Body of pancreas (tissue), 4 donors: ENCODE measurements around the gene LEMD2. TPM values are rescaled to one million over a fixed set of nuclear protein-coding genes. Genes with fewer than 3 reads are reported as not detected.

Experiments
- ATAC-seq: fragments of 150-250 bp; one replicate; pipeline ENCODE4 v1.9.1; 2016
- DNase-seq, 4 donors: peaks; one replicate each; pipeline ENCODE4 v3.0.0-alpha.2; 2019
- H3K27ac ChIP-seq, 4 donors: fragments of 200-600 bp; sonication (generic); 1 replicate in 3 of 4; 2 replicates in 1 of 4; pipeline versions ENCODE4 v1.5.1 to v1.6.1; 2016 to 2019; ENCODE audit warnings: mild to moderate bottlenecking in 1 of 4, mixed read lengths in 1 of 4, moderate library complexity in 1 of 4
- H3K27me3 ChIP-seq, 2 donors: fragments of 200-600 bp; sonication (generic); one replicate each; pipeline ENCODE4 v1.6.0; 2016; ENCODE audit warnings: mild to moderate bottlenecking in 1 of 2
- H3K36me3 ChIP-seq, 2 donors: fragments of 200-600 bp; sonication (generic); replicated peaks in 1 of 2; 2 replicates each; pipeline ENCODE4 v1.5.1; 2016; ENCODE audit warnings: low read depth in 2 of 2; ENCODE audit not compliant: insufficient read depth in 1 of 2
- H3K4me1 ChIP-seq: fragments of 200-600 bp; sonication (generic); one replicate; pipeline ENCODE4 v1.6.0; 2016
- H3K4me3 ChIP-seq, 2 donors: fragments of 200-600 bp; sonication (generic); 1 replicate in 1 of 2; 2 replicates in 1 of 2; pipeline ENCODE4 v1.5.1; 2016 to 2019
- H3K9me3 ChIP-seq, 3 donors: fragments of 200-600 bp; sonication (generic); 1 replicate in 2 of 3; 2 replicates in 1 of 3; pipeline ENCODE4 v1.5.1; 2016
- CTCF ChIP-seq, 7 experiments: fragments of 450-650 bp in 4 of 7; fragments of 200-600 bp in 3 of 7; sonication (generic) in 3 of 7; IDR thresholded peaks; one replicate each; pipeline ENCODE4 v1.5.1; 2016 to 2019; ENCODE audit warnings: antibody characterized with exemption in 7 of 7
- POLR2A ChIP-seq, 3 donors: fragments of 450-650 bp; IDR thresholded peaks; one replicate each; pipeline ENCODE4 v1.6.1; 2016; ENCODE audit warnings: antibody characterized with exemption in 3 of 3, mild to moderate bottlenecking in 2 of 3
- WGBS, 2 donors: methylation state at CpG; one replicate each; pipeline ENCODE4 v1.1.5; 2017; 5-methylcytosine and 5-hydroxymethylcytosine counted together
- intact Hi-C: fragments of 100-400 bp; cut with DNase I; formaldehyde crosslinking; loops from one replicate; pipeline ENCODE4 v1.15.1; 2023
- total RNA-seq, 2 donors: library from RNA; depleted of rRNA; stranded (reverse); fragments of >200 nt; gene quantifications; one replicate each; pipeline ENCODE4 v1.1.0, GENCODE V29; 2016

LEMD2 gene
- total RNA-seq, 2 donors from 2014 or later = 32.7 to 48.8 TPM

DNA sequence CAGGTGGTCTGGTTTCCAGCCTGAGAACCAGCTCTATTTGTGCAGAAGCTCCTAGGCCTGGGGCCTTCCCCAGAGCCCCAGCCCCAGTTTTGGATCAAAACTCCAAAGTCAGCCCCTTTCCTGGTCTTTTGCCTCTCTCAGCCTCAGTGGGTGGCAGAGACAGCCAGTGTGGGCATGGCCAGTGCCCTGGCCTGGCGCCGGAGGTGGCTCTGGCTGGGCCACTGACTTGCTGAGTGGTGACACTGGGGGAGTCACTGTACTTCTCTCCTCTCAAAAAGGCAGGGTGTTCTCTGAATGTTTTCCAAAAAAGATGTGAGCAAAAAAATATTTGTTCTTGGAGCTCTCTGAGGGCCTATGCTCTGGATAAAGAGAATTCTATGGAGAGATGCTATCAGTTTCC, 34.9 kb upstream of the LEMD2 start:
- intact Hi-C loops = no loop called here

DNA sequence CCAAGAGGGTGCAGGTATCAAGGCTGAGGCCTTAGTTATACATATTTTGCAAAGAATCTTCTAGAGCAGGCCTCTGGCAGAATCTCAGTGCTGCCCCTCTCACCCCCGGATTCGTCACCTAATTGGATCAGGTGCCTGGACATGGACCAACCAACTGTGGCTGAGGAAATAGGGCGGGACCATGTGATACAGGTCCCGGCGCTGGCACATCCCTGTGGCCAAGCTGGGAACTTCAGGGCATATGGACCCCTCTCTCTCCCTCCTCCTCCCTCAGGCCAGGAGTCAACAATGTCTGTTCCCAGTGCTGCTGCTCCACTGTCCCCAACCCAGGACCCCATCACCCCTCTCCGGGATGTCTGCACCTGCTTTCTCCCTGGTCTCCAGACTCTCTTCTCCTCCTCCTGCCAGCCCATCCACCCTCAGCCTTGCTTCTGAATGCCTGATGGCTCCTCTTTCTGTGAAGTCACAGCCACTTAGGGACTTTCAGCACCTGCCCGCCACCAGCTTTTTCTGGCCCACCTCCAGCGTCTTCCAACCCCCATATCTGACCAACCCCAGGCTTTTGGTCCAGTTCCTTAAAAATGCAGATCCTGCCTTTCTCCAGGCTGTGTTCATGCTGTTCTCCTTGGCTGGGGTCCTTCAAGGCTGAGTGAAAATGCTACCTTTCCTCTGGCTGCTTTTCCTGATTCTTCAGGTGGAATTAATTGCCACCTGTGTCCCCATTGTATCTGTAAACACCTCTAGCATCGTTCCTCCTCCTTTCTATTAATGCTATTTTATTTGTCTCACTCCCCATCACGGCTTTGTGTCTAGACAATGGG, 33.9 kb upstream of the LEMD2 start:
- H3K36me3 ChIP-seq = no peaks in the 10 kb centered on the region
- intact Hi-C loops = no loop called here
- H3K27ac ChIP-seq = no peak overlapping the region
- H3K4me3 ChIP-seq = no peak overlapping the region
- H3K4me1 ChIP-seq = no peaks in the 10 kb centered on the region
- H3K27me3 ChIP-seq = no peaks in the 10 kb centered on the region
- DNase-seq = no peak
- ATAC-seq = no peak
- WGBS, 2 donors = 35 to 40% methylated on average over 10 of the region's 10 CpGs
- no peaks in the 10 kb centered on the region for H3K9me3 ChIP-seq
- TF ChIP-seq POLR2A (IDR thresholded peaks at IDR 0.05) (no peak), CTCF (IDR thresholded peaks at IDR 0.05) (peak in 3 of 7 experiments; percentile 2 to 16 (median 16))

More for the DNA sequence above, 34.9 kb upstream of the LEMD2 start:
- Histone ChIP-seq H3K4me1 (no peaks in the 10 kb centered on the region), H3K9me3 (no peaks in the 10 kb centered on the region), H3K36me3 (no peaks in the 10 kb centered on the region), H3K4me3 (no peak overlapping the region), H3K27ac (no peak overlapping the region), H3K27me3 (no peaks in the 10 kb centered on the region)
- ATAC-seq = no peak
- TF ChIP-seq POLR2A (IDR thresholded peaks at IDR 0.05) (no peak), CTCF (IDR thresholded peaks at IDR 0.05) (no peak)
- 49 to 50% methylated on average over 2 of the region's 2 CpGs for WGBS, 2 donors
- DNase-seq = no peak

- no peak for TF ChIP-seq POLR2A (IDR thresholded peaks at IDR 0.05)
- no peak for TF ChIP-seq CTCF (IDR thresholded peaks at IDR 0.05)
- H3K9me3 ChIP-seq = no peaks in the 10 kb centered on the region
- intact Hi-C loops = no loop called here
Measured at GRCh38 chr6:33820784-33821520, 32.0 kb upstream of the LEMD2 start.

DNA sequence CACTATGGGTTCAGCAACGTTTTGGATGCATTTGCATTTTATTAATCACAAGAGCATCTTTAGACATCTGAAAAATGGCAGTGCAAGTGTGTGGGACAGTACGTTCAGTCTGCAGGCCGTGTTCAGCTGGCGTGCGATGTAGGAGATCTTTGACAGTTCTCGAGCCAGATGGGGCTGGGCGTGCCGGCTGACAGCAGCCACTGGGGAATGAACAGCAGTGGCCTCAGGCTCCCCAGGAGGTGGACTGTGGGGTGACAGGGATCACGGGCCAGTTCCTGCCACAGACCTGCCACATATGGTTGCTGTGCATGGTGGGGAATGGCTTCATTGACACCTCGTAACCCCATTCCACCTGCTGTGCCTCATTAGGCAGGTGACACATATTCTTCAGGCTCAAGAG, 31.3 kb upstream of the LEMD2 start:
- no peaks in the 10 kb centered on the region for H3K4me1 ChIP-seq
- intact Hi-C loops = no loop called here
- TF ChIP-seq POLR2A (IDR thresholded peaks at IDR 0.05) = no peak
- TF ChIP-seq CTCF (IDR thresholded peaks at IDR 0.05) = no peak
- H3K4me3 ChIP-seq = no peak overlapping the region
- ATAC-seq = no peak
- no peaks in the 10 kb centered on the region for H3K9me3 ChIP-seq
- 48 to 68% methylated on average over 10 of the region's 10 CpGs for WGBS, 2 donors
- no peak overlapping the region for H3K27ac ChIP-seq
- H3K27me3 ChIP-seq = no peaks in the 10 kb centered on the region
- DNase-seq = no peak
- no peaks in the 10 kb centered on the region for H3K36me3 ChIP-seq

More at GRCh38 chr6:33820784-33821520, 32.0 kb upstream of the LEMD2 start:
- Histone ChIP-seq H3K27ac (no peak overlapping the region), H3K36me3 (no peaks in the 10 kb centered on the region), H3K4me3 (no peak overlapping the region), H3K4me1 (no peaks in the 10 kb centered on the region), H3K27me3 (no peaks in the 10 kb centered on the region)
- WGBS, 2 donors = 63 to 69% methylated on average over 5 to 7 of the region's 7 CpGs
- ATAC-seq (no peak), DNase-seq (no peak)
